ENCODE results near the gene LMTK2.

The LMTK2 gene

GRCh38 chr7:98165827-98166667 lies 59.4 kb downstream of the LMTK2 start:
- intact Hi-C loops (cut with DNase I; ENCODE audit: low total_unique reads) = loop anchor here (5.0 kb wide), 1 partner anchor 144 kb away; no protein-coding TSS in a partner anchor
- Histone ChIP-seq H3K4me1 (no peaks in the 10 kb centered on the region), H3K27me3 (no peaks in the 10 kb centered on the region), H3K27ac (no peak overlapping the region), H3K36me3 (peaks cover 0 to 2% (median 0%) of the 10 kb centered on the region in 3 donors), H3K4me3 (no peak overlapping the region), H3K9me3 (no peaks in the 10 kb centered on the region)
- no peak for DNase-seq
- TF ChIP-seq CTCF (IDR thresholded peaks at IDR 0.05) = peak in 1 of 2 experiments; percentile 34

- no peak for DNase-seq
- TF ChIP-seq CTCF (IDR thresholded peaks at IDR 0.05) = no peak
Observed at GRCh38 chr7:98166668-98166970, 60.0 kb downstream of the LMTK2 start.

DNA sequence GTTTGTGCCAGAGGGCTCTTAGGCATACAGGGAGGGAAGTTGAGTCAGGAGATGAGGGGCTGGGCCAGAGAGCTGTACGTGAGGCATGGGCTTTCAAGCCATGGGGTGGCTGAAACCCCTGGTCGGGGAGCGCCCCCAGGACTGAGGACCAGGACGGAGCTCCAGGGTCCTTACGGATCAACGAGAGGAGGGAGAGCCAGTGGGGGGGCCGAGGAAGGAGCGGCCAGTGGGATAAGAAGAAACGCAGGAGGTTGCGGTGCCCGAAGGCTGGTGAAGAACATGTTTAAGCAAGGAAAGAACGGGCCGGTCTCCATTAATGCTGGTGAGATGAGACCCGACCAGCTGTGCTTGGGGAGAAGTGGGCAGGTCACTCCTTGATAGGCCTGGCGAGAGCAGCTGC lies 61.0 kb downstream of the LMTK2 start:
- no peaks in the 10 kb centered on the region for H3K27me3 ChIP-seq
- TF ChIP-seq CTCF (IDR thresholded peaks at IDR 0.05) = no peak
- no peak for DNase-seq
- peaks cover 8 to 18% (median 13%) of the 10 kb centered on the region in 3 donors for H3K36me3 ChIP-seq
- intact Hi-C loops (cut with DNase I; ENCODE audit: low total_unique reads) = loop anchor here (2.0 to 5.0 kb wide), 2 partner anchors 61 to 145 kb away; partner anchors contain the start of gene LMTK2
- H3K4me3 ChIP-seq = no peak overlapping the region
- H3K9me3 ChIP-seq = no peaks in the 10 kb centered on the region
- H3K27ac ChIP-seq = no peak overlapping the region
- H3K4me1 ChIP-seq = no peaks in the 10 kb centered on the region

More at GRCh38 chr7:98166668-98166970, 60.0 kb downstream of the LMTK2 start:
- Histone ChIP-seq H3K4me3 (no peak overlapping the region), H3K27ac (no peak overlapping the region), H3K27me3 (no peaks in the 10 kb centered on the region), H3K4me1 (no peaks in the 10 kb centered on the region), H3K9me3 (no peaks in the 10 kb centered on the region), H3K36me3 (peaks cover 0 to 7% (median 3%) of the 10 kb centered on the region in 3 donors)
- intact Hi-C loops (cut with DNase I; ENCODE audit: low total_unique reads) = loop anchor here (5.0 kb wide), 1 partner anchor 144 kb away; no protein-coding TSS in a partner anchor

DNA sequence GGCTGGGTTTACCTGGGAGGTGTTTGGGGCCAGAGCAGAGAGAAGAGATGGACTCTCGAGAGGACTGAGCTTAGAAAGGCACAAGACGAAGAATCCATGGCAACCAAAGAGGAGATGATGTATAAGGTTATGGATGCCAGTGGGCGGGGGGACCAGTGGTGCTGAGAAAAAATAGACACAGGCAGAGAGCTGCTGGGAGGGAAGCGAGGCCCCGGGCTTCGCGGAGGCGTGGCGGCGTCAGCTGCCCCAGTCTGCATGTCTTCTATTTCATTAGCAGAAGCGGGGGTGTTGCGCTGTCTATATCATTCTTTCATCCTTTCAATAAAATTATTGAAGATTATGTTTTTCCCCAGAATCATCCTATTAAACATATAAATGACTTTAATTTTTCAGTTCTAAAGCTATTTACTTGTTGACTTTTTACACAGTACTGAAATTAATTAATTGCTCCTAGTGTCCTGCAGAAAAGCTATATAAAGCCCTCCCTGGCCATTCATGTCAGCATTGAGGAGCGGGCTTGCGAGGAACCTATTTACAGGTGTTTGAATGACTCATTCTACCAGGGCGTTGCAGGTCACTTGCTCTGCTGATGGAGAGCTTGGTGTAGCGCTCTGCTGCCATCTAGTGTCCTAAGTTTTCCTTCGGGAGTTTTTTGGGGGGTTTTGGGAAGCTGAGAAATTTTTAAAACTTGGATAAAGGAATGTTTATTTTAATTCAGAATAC lies 61.7 kb downstream of the LMTK2 start:
- Histone ChIP-seq H3K27ac (no peak overlapping the region), H3K4me1 (no peaks in the 10 kb centered on the region), H3K27me3 (no peaks in the 10 kb centered on the region), H3K4me3 (no peak overlapping the region), H3K9me3 (no peaks in the 10 kb centered on the region), H3K36me3 (peaks cover 12 to 25% (median 17%) of the 10 kb centered on the region in 3 donors)
- DNase-seq = peak in 1 of 2 donors; percentile 38
- peak; percentile 69 to 84 for TF ChIP-seq CTCF (IDR thresholded peaks at IDR 0.05)
- intact Hi-C loops (cut with DNase I; ENCODE audit: low total_unique reads) = loop anchor here (2.0 to 5.0 kb wide), 2 partner anchors 62 to 146 kb away; partner anchors contain the start of gene LMTK2

DNA sequence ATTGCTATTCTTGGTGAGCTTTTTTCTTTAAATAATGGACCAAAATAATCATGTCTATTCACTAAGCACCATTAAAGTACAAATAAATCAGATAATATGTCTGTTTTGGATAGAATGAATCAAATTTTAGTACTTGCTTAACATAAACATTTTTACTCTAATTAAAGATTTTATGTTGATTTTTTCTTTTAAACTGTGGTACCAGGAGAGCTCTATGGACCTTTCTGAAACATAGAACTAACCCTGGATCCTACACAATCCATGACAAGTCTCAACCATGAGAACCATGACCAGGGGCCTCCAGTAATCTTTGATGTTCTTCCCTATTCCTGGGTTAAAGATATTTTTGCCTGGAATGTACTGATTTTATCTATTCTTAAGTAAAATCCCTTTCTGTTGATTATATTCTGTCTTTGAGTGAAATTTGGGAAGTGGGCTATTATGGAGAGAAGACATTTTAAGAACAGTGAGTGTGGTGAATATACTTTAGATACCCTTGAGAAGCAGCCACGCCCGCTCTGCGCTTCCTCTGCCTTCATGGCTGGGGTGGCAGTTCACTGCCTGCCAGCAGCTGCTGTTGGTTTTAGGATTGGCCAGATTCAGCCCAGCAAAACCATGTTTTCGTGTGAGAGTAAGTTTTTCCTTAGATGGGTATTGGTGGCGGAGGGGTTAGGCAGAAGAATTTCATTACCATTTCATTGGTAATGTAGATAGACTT lies 62.4 kb downstream of the LMTK2 start:
- Histone ChIP-seq H3K27ac (no peak overlapping the region), H3K9me3 (no peaks in the 10 kb centered on the region), H3K4me3 (no peak overlapping the region), H3K4me1 (no peaks in the 10 kb centered on the region), H3K36me3 (peaks cover 17 to 29% (median 18%) of the 10 kb centered on the region in 3 donors), H3K27me3 (no peaks in the 10 kb centered on the region)
- no peak for TF ChIP-seq CTCF (IDR thresholded peaks at IDR 0.05)
- DNase-seq = no peak
- intact Hi-C loops (cut with DNase I; ENCODE audit: low total_unique reads) = loop anchor here (2.0 to 5.0 kb wide), 2 partner anchors 62 to 147 kb away; partner anchors contain the start of gene LMTK2
